GM21515 (cell line): Measurements from ENCODE around the gene PCSK9.
A peak's percentile ranks its signal among the peaks of the same experiment; 100 is the strongest.
"Not testable (repeated sequence)": the region's sequence is repeated elsewhere in the genome, so short reads cannot be mapped to it uniquely, and the experiment has no call there.

Experiments
- ATAC-seq: cut with Tn5 transposase; IDR thresholded peaks from one replicate; pipeline ENCODE4 v1.9.1; 2021; ENCODE audit not compliant: unreplicated experiment

PCSK9 gene

GRCh38 chr1:55007625-55008024 lies 31.7 kb upstream of the PCSK9 start:
- ATAC-seq = no peak

- ATAC-seq = no peak
Observed at GRCh38 chr1:55010194-55010886, 29.0 kb upstream of the PCSK9 start.

GRCh38 chr1:55010887-55011217 lies 28.5 kb upstream of the PCSK9 start:
- no peak for ATAC-seq

- ATAC-seq = no peak
Observed at GRCh38 chr1:55012661-55013060, 26.7 kb upstream of the PCSK9 start.

- ATAC-seq = no peak
Observed at GRCh38 chr1:55015123-55015522, 24.2 kb upstream of the PCSK9 start.

GRCh38 chr1:55015731-55016620 lies 23.4 kb upstream of the PCSK9 start:
- ATAC-seq = no peak

GRCh38 chr1:55018395-55018794 lies 21.0 kb upstream of the PCSK9 start:
- ATAC-seq = no peak

GRCh38 chr1:55021942-55022546 lies 17.3 kb upstream of the PCSK9 start:
- ATAC-seq = peak; percentile 92

- ATAC-seq = not testable (repeated sequence)
Observed at GRCh38 chr1:55024163-55024562, 15.2 kb upstream of the PCSK9 start.

- ATAC-seq = not testable (repeated sequence)
Observed at GRCh38 chr1:55026682-55027081, 12.7 kb upstream of the PCSK9 start.

GRCh38 chr1:55031098-55031497 lies 8.2 kb upstream of the PCSK9 start:
- ATAC-seq = not testable (repeated sequence)

- no peak for ATAC-seq
Observed at GRCh38 chr1:55033265-55033614, 6.1 kb upstream of the PCSK9 start.

- ATAC-seq = no peak
Observed at GRCh38 chr1:55034476-55035133, 4.7 kb upstream of the PCSK9 start.

- ATAC-seq = no peak
Observed at GRCh38 chr1:55035904-55036303, 3.4 kb upstream of the PCSK9 start.

GRCh38 chr1:55037733-55038551 lies 1.4 kb upstream of the PCSK9 start:
- ATAC-seq = no peak

- ATAC-seq = no peak
Observed at GRCh38 chr1:55038552-55038838, 853 bp upstream of the PCSK9 start.

- ATAC-seq = no peak
Observed at GRCh38 chr1:55038974-55039341, 390 bp upstream of the PCSK9 start.

GRCh38 chr1:55040083-55040932 lies 960 bp downstream of the PCSK9 start:
- no peak for ATAC-seq

- ATAC-seq = no peak
Observed at GRCh38 chr1:55040933-55041494, 1.7 kb downstream of the PCSK9 start.

- no peak for ATAC-seq
Observed at GRCh38 chr1:55041613-55042012, 2.3 kb downstream of the PCSK9 start.
